Germinal center (tissue), 1 donor: ENCODE data around the gene DENND1A.
"Not testable (repeated sequence)": the region's sequence is repeated elsewhere in the genome, so short reads cannot be mapped to it uniquely, and the experiment has no call there.

Experiments
- DNase-seq: peaks from one replicate; pipeline ENCODE4 v3.0.0; 2012; ENCODE audit warnings: mixed read lengths, low spot score

DENND1A gene

DNA sequence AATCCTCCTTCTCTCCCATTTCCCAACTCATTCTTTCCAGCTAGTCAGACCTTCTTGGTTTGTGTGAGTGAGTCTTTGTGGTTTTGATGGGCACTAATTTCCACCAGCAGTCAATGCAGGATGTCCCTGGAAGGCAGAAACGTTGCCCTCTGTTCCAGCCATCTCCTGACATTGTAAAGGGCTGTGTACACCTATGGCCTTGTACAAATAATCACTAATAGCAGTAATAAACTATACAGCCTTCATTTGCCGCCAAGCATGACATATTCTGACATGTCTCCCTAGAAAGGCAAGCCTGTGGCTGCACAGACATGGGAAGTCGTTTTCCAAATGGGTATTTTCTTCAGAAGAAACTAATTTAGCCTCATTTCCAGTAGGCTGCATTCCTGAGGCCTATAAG, 18.4 kb upstream of the DENND1A start:
- DNase-seq = no peak

DNA sequence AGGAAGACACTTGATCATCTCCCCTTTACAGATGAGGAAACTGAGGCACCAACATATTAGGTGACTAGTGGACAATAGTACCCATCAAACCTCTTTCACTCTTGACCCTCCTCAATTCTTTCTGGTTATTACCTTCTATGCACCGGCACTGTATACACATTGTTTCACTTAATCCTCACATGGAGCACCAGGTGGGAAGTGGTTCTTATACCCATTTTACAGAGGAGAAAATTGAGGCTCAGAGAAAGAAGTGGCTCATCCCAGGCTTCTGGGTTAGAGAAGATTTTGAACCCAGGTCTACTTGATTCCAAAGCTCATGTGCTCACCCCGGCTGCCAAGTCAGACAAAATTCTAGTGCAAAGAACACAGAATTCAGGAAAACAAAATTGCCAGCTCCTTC, 17.4 kb upstream of the DENND1A start:
- no peak for DNase-seq

DNA sequence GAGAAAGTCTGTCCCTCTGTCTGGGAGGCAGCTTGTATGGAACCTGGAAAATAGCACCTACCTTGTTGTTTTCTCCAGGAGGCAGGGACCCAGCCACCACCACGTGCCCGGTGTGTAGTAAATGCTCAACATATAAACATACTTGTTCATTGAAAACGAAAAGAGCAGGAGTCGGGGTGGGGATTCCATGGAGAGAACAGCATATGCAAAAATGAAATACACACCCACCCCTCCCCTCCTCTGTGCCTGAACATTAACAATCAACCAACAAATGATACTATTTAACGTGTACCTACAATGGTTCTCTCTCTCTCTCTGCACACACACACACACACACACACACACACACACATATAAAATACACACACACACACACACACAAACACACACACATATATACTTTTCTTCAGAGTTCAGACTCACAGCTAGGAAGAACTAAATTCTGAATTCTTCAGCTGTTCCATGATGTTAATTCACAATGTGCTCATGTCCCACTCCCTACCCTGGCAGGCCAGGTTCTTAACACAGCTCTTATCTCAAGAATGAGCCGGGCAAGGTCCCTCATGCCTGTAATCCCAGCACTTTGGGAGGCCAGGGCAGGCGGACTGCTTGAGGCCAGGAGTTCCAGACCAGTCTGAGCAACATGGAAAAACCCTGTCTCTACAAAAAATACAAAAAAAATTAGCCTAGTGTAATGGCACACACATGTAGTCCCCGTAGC, 16.3 kb upstream of the DENND1A start:
- DNase-seq = no peak

DNA sequence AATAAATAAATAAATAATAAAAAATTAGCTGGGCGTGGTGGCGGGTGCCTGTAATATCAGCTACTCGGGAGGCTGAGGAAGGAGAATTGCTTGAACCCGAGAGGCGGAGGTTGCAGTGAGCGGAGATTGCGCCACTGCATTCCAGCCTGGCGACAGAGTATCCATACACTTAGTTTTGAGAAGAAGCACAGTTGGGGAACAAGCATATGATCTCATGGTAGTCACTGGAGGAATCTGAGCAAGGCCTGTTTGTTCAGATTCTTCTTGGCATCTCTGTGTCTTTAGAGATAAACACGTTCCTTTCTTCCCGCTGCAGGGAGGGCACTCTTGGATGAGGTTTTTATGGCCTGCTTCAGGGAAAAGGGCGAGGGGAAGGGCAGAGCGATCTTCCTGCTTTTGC, 15.6 kb upstream of the DENND1A start:
- no peak for DNase-seq

DNA sequence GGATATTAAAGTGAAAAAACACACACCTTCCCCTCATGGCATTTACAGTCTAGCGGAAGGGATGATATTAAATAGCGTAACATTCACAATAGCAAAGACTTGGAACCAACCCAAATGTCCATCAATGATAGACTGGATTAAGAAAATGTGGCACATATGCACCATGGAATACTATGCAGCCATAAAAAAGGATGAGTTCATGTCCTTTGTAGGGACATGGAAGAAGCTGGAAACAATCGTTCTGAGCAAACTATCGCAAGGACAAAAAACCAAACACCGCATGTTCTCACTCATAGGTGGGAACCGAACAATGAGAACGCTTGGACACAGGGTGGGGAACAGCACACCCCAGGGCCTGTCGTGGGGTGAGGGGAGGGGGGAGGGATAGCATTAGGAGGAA, 14.5 kb upstream of the DENND1A start:
- DNase-seq = not testable (repeated sequence)

DNA sequence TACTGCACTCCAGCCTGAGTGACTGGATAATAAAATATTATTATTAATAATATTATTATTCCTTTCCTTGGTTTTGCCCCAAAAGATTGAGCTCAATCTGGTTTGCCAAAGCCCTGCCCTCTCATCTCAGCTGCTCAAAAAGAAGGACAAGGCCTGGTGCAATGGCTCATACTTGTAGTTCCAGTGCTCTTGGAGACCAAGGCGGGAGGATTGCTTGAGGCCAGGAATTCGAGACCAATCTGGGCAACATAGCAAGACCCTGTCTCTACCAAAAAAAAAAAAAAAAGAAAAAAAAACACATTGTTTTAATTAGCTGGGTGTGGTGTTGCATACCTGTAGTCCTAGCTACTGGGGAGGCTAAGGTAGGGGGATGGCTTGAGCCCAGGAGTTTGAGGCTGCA, 13.7 kb upstream of the DENND1A start:
- no peak for DNase-seq

DNA sequence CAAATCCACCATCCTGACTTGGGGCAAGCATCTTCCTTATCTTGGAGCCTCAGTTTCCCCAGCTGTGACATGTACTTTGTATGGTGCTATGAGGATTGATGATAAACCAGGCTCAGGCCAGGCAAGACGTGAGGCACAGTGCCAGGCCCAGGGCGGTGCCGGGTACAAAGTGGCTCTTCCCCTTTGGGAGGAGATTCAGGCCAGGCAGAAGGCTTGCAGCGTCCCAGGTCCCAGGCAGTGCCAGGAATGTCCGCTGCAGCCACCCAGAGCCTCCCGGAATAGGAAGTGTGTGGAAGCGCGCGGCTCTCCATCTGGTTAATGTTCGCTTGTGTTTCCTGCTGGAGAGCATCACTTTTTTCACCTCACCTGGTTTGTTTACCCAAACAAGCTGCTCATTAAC, 12.6 kb upstream of the DENND1A start:
- DNase-seq = no peak

DNA sequence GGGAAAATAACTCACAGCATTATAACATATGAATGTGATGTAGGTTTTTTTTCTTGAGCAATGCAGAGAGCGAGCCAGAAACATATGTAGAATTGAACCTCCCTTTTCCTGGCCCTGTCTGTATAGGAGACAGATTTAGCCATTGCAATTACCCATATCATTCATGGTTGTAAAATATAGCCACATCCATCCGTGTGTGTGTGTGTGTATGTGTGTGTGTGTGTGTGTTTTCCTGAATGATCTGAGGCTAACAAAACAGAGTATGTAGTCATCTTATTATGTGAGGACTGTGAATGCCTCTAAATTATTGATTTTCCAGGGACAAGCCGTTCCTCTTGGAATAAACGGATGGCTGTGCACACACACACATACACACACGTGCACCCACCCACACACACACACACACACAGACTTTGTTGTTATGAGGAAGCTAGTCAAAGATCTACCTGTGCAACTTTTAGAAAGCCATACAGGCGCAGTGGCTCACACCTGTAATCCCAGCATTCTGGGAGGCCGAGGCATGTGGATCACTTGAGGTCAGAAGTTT, 11.7 kb upstream of the DENND1A start:
- no peak for DNase-seq

DNA sequence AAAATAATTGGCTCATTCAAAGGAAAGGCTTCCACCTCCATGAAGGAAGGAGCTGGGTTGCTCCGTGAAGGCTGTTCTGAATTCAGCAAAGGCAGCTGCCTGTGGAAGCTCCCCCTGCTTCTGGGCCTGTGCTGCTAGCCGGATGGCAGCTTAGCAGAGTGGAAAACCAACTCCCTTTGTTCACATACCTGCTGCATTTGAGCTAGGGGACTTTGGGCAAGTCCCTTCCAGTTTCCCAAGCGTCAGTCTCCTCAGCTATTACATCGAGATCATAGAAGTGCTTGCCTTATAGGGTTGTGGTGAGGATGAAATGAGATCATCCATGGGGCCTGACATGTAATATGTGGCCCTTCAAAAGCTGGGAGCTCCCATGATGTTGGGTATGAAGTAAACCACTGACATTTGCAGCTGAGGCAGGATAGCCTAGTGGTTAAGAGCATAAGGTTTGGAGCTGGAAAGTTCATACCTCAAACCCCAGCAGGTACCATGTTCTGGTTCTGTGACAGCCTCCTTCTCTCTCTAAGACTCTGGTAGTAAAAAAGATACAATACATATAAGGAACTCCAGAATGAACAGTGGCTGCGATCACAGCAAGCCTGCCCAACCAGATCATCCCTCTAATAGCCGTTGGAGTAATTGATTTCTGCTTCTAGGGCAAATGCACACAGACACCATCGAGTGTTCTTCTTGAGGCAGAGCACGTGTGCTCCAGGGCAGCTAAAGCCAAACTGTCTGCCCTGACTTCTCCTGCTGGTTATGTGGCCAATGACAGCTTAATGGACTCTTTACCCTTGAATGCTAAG, 11.0 kb upstream of the DENND1A start:
- no peak for DNase-seq

DNA sequence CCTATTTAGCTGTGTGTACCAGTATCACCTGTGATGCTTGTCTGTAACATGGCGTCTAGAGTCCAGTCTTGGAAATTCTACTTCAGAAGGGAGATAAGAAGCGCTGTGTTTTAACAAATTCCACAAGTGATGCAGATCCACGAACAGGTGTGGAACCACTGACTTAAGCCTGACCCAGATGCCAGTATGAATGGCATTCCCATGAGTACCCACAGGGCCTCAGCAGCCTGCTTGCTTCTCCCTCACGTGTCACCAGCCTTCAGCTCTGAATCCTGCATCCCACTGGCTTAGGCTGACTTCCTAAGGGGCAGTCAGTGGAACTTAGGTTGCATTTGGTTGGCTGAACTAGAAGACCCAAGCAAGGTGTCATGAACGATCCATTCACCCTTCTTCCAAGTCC, 8.5 kb upstream of the DENND1A start:
- no peak for DNase-seq

DNA sequence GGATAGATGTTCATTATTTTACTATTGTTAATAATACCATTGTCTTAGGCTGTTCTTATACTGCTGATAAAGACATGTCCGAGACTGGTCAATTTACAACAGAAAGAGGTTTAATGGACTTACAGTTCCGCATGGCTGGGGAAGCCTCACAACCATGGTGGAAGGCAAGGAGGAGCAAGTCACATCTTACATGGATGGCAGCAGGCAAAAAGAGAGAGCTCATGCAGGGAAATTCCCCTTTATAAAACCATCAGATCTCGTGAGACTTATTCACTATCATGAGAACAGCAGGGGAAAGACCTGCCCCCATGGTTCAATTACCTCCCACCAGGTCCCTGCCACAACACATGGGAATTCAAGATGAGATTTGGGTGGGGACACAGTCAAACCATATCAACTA, 6.6 kb upstream of the DENND1A start:
- not testable (repeated sequence) for DNase-seq

DNA sequence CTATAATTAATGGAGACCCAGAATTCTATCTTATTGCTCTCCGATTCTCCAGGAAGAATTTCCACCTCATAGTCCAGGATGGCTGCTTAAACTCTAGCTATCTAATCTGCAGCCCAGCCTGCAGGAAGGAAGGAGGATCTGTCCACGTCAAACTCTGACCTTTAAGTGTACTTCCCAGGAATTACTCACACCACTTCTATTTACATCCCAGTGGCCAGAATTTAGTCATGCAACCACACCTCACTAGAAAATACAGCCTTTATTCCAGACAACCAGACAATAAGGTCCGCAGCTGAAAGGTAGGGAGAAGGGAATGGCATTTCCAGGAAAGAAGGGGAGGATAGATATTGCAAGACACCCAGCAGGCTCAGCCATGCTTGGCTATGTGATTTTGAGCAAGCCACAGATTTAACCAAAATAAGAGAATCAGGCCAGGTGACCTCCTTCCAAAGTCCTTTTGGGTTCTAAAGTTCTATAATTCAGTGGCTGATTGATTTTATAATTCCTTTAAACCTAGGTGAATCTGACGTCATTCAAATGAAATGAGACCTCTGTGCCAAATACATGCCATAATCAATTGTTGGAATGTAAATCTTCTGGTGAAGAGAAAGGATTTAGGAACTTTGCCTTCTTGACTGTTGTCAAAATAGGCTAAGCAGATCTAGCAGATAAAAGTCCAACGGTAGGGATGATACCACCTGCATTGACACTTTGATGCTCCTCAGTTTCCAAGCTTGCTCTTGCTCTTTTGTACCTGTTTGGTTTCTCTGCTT, 3.7 kb upstream of the DENND1A start:
- no peak for DNase-seq

DNA sequence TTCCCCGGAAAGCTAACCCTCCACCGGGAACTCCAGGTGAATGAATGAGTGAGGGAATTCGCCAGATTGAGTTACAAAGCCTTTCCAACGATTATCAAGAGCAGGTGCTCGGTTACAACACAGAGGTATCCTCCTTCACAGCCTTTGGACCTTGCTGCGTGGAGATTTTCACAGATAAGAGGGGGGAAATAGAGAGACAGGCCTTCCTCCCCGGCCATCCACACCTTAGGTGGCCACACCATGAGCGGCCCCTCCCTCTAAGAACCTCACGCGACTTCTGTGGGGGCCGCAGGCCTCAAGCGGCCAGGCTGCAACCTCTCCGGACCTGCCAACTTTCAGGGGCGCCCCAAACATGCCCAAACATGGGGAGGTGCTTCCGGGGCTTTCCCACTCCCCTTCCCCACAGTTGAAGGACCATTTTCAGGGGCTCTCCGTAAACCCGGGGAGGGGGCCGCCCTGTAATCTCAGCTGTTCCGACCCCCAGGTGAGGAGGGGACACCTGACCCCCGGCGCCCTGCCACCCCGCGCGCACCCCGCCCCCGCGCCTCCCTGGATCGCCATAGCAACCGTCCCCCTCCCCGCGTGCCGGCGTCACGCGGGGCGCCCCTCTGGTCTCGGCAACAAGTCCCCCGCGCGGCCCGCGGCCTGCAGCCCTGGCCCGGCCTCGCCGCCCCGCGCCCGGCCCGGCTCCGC, 603 bp downstream of the DENND1A start:
- DNase-seq = peak; percentile 38

DNA sequence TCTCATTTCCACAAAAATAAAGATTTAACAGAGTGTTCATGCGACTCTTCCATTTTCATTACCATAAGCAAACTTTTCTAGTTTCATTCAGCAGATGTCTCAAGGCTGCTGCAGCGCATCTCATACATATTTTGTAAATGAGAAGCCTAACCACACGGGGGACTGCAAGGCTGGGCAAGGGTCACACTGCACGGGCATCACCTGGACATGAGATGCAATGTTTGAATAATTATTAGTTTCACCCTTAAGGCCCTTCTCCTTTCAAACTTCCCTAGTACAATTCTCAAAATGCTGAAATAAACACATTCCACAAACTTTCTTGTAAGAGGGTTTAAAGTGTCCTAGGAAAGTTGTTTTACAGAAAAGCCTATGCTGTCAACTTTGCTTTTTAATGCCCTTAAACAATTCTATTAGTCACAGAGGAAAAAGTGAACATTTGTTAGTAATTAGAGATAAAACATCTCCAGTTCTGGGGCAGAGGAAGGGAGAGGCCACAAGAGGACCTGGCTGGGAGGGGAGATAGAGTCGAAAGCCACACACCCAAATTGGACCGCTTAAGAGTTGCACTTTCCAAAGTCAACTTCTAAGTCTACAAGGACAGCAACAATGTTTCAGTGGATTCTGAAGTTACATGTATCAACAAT, 1.3 kb downstream of the DENND1A start:
- DNase-seq = peak; percentile 30

DNA sequence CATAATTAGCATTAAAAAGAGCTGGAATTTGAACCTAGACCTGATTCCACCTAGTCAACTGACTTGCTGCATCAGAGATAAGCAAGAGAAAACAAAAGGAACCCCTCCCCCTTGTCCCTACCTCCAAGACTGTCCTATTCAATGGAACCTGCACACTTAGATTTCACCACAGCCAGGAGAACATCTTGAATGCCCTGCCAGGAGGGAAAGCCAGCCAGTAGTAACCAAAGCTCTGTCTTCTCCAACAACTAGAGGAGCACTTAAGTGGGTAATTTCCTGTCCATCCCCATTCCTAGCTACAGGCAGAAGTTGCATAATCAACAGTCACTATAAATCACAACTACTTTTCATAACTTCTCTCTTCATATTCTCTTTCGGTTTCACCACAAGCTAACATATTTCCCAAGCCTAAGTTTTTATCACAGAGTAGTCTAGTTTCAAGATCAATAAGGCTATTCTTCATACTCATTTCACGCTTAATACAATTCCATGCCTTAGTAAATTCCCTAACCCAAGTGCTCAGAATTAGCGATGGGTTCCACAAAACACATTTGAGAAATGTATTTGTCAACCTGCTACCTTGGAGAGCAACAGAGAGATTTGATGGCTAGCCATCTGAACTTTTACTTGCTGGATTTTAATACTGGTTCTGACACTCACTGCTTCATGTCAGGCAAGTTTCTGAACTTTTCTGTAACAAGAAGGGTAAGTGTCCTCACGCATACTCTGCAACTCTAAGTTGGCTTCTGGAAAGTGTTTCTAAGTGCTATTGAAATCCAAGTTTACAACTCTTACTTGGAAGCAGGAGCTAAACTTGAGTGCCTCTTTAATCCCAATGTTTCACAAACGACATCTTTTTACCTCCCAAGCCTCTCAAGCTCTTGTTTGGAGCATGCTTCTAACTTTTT, 2.0 kb downstream of the DENND1A start:
- peak; percentile 35 for DNase-seq

DNA sequence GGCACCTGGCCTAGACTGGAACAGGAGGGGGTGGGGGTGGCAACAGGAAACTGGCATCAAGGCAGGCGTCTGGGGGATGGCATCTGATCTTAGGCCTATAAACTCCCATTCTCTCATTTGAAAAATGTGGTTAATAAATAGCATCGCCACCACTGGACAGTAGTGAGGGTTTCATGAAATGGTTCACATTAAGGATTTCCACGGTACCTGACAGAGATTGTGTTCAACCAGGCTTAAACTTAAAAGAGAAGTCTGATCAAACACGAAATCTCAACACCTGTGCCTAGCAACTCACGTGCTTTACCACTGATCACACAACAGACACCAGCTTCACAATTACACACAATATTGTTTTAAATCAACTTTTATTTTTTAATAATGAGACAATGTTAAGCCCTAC, 3.0 kb downstream of the DENND1A start:
- no peak for DNase-seq

DNA sequence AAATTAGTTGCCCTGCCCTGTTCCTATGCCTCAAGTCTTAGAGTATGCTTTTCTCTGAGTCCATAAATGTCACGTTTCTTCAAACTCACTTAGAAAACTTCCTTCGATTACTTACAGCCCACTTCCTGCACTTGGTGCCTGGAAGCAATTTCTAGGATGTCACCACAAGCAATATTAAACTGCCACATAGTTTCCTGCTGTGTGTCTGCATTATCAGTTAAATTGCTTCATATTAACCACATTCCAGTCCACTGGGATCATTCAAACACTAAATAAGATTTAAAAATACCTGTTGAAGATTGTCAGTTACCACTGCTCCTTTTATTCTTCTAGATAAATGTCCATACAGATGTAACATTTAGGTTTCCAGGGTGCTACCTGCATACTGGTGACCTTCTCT, 4.1 kb downstream of the DENND1A start:
- no peak for DNase-seq

DNA sequence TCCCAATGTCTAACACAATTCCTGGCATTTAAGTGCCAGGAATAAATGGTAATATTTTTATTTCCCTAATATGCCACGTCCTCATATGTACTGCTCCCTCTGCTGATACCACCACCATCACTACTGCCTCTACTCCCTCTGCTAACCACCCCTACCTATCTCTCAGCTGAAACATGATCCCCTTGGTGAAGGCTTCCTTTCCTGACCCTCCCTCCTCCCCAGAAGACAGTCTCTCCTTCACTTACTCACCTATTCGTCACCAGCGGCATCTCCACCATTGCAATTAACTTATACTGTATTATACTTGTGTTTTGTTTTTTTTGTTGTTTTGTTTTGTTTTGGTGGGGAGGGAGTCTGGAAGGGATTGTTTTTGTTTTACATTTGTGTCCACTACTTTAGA, 4.8 kb downstream of the DENND1A start:
- DNase-seq = no peak

DNA sequence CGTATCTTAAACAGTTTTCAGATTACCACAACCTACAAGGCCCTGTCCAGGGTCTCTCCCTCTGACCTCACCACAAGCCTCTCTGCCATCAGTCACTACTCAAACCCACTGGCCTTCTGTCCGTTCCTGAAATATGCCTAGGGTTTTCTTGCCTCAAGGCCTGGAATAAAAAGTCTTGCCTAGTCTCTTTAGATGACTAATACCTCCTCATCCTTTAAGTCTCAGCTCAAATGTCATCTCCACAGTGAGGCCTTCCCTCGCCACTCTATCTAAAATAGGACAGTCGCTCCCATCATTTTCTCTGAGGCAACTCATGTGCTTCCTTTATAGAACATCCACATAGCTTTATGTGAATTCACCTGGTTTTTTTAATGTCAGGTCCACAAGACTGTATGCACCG, 5.2 kb downstream of the DENND1A start:
- no peak for DNase-seq

DNA sequence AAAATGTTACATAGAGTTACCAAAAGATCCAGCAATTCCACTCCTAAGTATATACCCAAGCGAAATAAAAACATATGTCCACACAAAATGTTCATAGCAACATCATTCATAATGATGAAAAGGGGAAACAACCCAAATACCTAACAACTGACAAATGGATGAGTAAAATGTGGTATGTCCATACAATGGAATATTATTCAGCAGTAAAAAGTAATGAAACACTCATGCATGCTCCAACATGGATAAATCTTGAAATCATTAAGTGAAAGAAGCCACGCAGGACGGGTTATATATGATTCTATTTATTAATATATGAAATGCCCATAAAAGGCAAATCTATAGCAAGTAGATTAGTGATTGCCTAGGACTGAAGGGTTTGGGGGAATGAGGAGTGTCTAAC, 6.0 kb downstream of the DENND1A start:
- no peak for DNase-seq
